Astrocyte (in vitro differentiated cells and primary cell): ENCODE results near the gene NRG2. TPM values are rescaled to one million over a fixed set of nuclear protein-coding genes. Genes with fewer than 3 reads are reported as not detected.

ENCODE experiments used
- DNase-seq: peaks from one replicate; pipeline ENCODE4 v3.0.0-alpha.2; 2010; ENCODE audit warnings: low read depth
- FAIRE-seq: peaks from 2 replicates; lab custom pipeline; 2011; peaks lifted over from hg19 to GRCh38; lab: Jason Lieb, UNC
- H2AFZ ChIP-seq: 2 replicates; pipeline ENCODE4 v1.6.0; 2012; ENCODE audit warnings: low read depth, low read length, inconsistent platforms
- H3K27ac ChIP-seq: 2 replicates; pipeline ENCODE4 v1.5.1; 2011; ENCODE audit warnings: low read depth, low read length, inconsistent platforms
- H3K27me3 ChIP-seq: 2 replicates; pipeline ENCODE4 v1.6.0; 2011; ENCODE audit warnings: low read length, inconsistent platforms; ENCODE audit not compliant: insufficient read depth
- H3K36me3 ChIP-seq: 2 replicates; pipeline ENCODE4 v1.5.1; 2011; ENCODE audit warnings: low read length, inconsistent platforms; ENCODE audit not compliant: insufficient read depth
- H3K4me1 ChIP-seq: 2 replicates; pipeline ENCODE4 v1.5.1; 2011; ENCODE audit warnings: low read length, inconsistent platforms; ENCODE audit not compliant: insufficient read depth
- H3K4me2 ChIP-seq: 2 replicates; pipeline ENCODE4 v1.6.0; 2012; ENCODE audit warnings: low read length, inconsistent platforms
- H3K4me3 ChIP-seq: 2 replicates; pipeline ENCODE4 v1.5.1; 2011; ENCODE audit warnings: low read depth, mild to moderate bottlenecking, low read length, inconsistent platforms; ENCODE audit not compliant: insufficient read depth
- H3K79me2 ChIP-seq: 2 replicates; pipeline ENCODE4 v1.6.0; 2012; ENCODE audit warnings: mild to moderate bottlenecking, low read length, inconsistent platforms; ENCODE audit not compliant: insufficient read depth
- H3K9ac ChIP-seq: 2 replicates; pipeline ENCODE4 v1.6.0; 2012; ENCODE audit warnings: mild to moderate bottlenecking, low read length, inconsistent platforms
- H3K9me3 ChIP-seq: 2 replicates; pipeline ENCODE4 v1.5.1; 2012; ENCODE audit warnings: low read depth, mild to moderate bottlenecking, low read length, inconsistent platforms; ENCODE audit not compliant: insufficient read depth
- H4K20me1 ChIP-seq: 2 replicates; pipeline ENCODE4 v1.6.0; 2012; ENCODE audit warnings: low read length, inconsistent platforms; ENCODE audit not compliant: insufficient read depth
- H3K27ac Mint-ChIP-seq: one replicate; pipeline ENCODE4 v1.8.0; 2021; ENCODE audit warnings: mild to moderate bottlenecking, mixed read lengths; ENCODE audit not compliant: unreplicated experiment
- H3K27me3 Mint-ChIP-seq: one replicate; pipeline ENCODE4 v1.8.0; 2021; ENCODE audit warnings: low read depth, mixed read lengths; ENCODE audit not compliant: unreplicated experiment
- H3K36me3 Mint-ChIP-seq: one replicate; pipeline ENCODE4 v1.8.0; 2021; ENCODE audit warnings: low read depth, mixed read lengths; ENCODE audit not compliant: unreplicated experiment
- H3K4me1 Mint-ChIP-seq: one replicate; pipeline ENCODE4 v1.8.0; 2021; ENCODE audit warnings: low read depth, mixed read lengths; ENCODE audit not compliant: unreplicated experiment
- H3K4me3 Mint-ChIP-seq: one replicate; pipeline ENCODE4 v1.8.0; 2021; ENCODE audit warnings: mild to moderate bottlenecking, moderate library complexity, mixed read lengths; ENCODE audit not compliant: unreplicated experiment
- H3K9me3 Mint-ChIP-seq: one replicate; pipeline ENCODE4 v1.8.0; 2021; ENCODE audit warnings: mild to moderate bottlenecking, mixed read lengths; ENCODE audit not compliant: unreplicated experiment
- CTCF ChIP-seq: IDR thresholded peaks from 2 replicates; pipeline ENCODE4 v1.5.1; 2011; ENCODE audit warnings: low read depth, mild to moderate bottlenecking, inconsistent platforms, low read length, moderate library complexity; ENCODE audit not compliant: insufficient read depth
- EZH2 ChIP-seq: IDR thresholded peaks from 2 replicates; pipeline ENCODE4 v1.6.1; 2012; ENCODE audit warnings: mild to moderate bottlenecking, low read length, inconsistent platforms; ENCODE audit not compliant: insufficient read depth
- total RNA-seq: library from RNA; stranded (reverse); gene quantifications from 2 replicates; pipeline ENCODE4 v1.2.1, GENCODE V29; 2021

The NRG2 gene
- total RNA-seq, 1 donor from 2014 or later, result 0.54 TPM

GRCh38 chr5:139912158-139912557, 130.9 kb downstream of the NRG2 start:
- Histone ChIP-seq H3K9me3 (no peaks in the 10 kb centered on the region), H3K79me2 (no peaks in the 10 kb centered on the region), H3K9ac (no peak overlapping the region), H2AFZ (no peak overlapping the region), H4K20me1 (no peaks in the 10 kb centered on the region), H3K4me1 (no peaks in the 10 kb centered on the region), H3K4me3 (no peak overlapping the region), H3K27me3 (peaks cover 27% of the 10 kb centered on the region), H3K36me3 (no peaks in the 10 kb centered on the region), H3K4me2 (no peak overlapping the region), H3K27ac (no peak overlapping the region)
- no peaks in the 10 kb centered on the region for H3K9me3 Mint-ChIP-seq
- no peaks in the 10 kb centered on the region for H3K36me3 Mint-ChIP-seq
- TF ChIP-seq EZH2 (no peak), CTCF (no peak)
- peaks cover 62% of the 10 kb centered on the region for H3K27me3 Mint-ChIP-seq
- no peak overlapping the region for H3K27ac Mint-ChIP-seq
- FAIRE-seq (no peak), DNase-seq (no peak)
- H3K4me1 Mint-ChIP-seq, result no peaks in the 10 kb centered on the region
- no peak overlapping the region for H3K4me3 Mint-ChIP-seq

- H3K9me3 ChIP-seq, result no peaks in the 10 kb centered on the region
- no peak overlapping the region for H3K4me2 ChIP-seq
- no peak for DNase-seq
- H4K20me1 ChIP-seq, result no peaks in the 10 kb centered on the region
- no peaks in the 10 kb centered on the region for H3K36me3 ChIP-seq
- Mint-ChIP-seq H3K27ac (no peak overlapping the region), H3K36me3 (no peaks in the 10 kb centered on the region), H3K9me3 (no peaks in the 10 kb centered on the region), H3K27me3 (peaks cover 62% of the 10 kb centered on the region), H3K4me1 (no peaks in the 10 kb centered on the region), H3K4me3 (no peak overlapping the region)
- H3K9ac ChIP-seq, result no peak overlapping the region
- H3K27me3 ChIP-seq, result peaks cover 27% of the 10 kb centered on the region
- no peak overlapping the region for H3K27ac ChIP-seq
- no peak for FAIRE-seq
- TF ChIP-seq EZH2 (no peak), CTCF (no peak)
- H3K4me3 ChIP-seq, result no peak overlapping the region
- no peaks in the 10 kb centered on the region for H3K4me1 ChIP-seq
- H3K79me2 ChIP-seq, result no peaks in the 10 kb centered on the region
- H2AFZ ChIP-seq, result no peak overlapping the region
Measured at GRCh38 chr5:139911425-139912120, 131.5 kb downstream of the NRG2 start.

GRCh38 chr5:139910901-139911300, 132.2 kb downstream of the NRG2 start:
- H3K27me3 ChIP-seq, result peaks cover 25% of the 10 kb centered on the region
- FAIRE-seq, result no peak

More at GRCh38 chr5:139910901-139911300, 132.2 kb downstream of the NRG2 start:
- Mint-ChIP-seq H3K27ac (no peak overlapping the region), H3K27me3 (peaks cover 62% of the 10 kb centered on the region), H3K4me3 (no peak overlapping the region), H3K9me3 (no peaks in the 10 kb centered on the region), H3K4me1 (no peaks in the 10 kb centered on the region), H3K36me3 (no peaks in the 10 kb centered on the region)
- Histone ChIP-seq H3K79me2 (no peaks in the 10 kb centered on the region), H2AFZ (no peak overlapping the region), H3K4me3 (no peak overlapping the region), H3K9ac (no peak overlapping the region), H4K20me1 (no peaks in the 10 kb centered on the region), H3K36me3 (no peaks in the 10 kb centered on the region), H3K9me3 (no peaks in the 10 kb centered on the region), H3K27ac (no peak overlapping the region), H3K4me2 (no peak overlapping the region), H3K4me1 (no peaks in the 10 kb centered on the region)
- TF ChIP-seq EZH2 (no peak), CTCF (no peak)
- no peak for DNase-seq
